Kidney (tissue), 14 donors: Measurements from ENCODE around the gene CLCA2. TPM values are rescaled to one million over a fixed set of nuclear protein-coding genes. Genes with fewer than 3 reads are reported as not detected.

Experiments used
- DNase-seq, 5 donors: peaks; one replicate each; pipeline ENCODE4 v3.0.0-alpha.2; 2013 to 2020
- FAIRE-seq: peaks from 2 replicates; lab custom pipeline; 2012; peaks lifted over from hg19 to GRCh38; lab: Jason Lieb, UNC
- H3K27ac ChIP-seq, 2 donors: one replicate each; pipeline ENCODE4 v1.7.0; 2013; ENCODE audit warnings: low read depth in 2 of 2, low read length in 2 of 2, inconsistent platforms in 1 of 2
- H3K27me3 ChIP-seq: one replicate; pipeline ENCODE4 v1.7.1; 2013; ENCODE audit warnings: low read length, inconsistent platforms; ENCODE audit not compliant: control insufficient read depth, insufficient read depth
- H3K36me3 ChIP-seq, 3 donors: one replicate each; pipeline versions ENCODE4 v1.7.0 to v1.7.1; 2013; ENCODE audit warnings: low read length in 3 of 3, control low read depth in 1 of 3, inconsistent platforms in 1 of 3; ENCODE audit not compliant: insufficient read depth in 3 of 3, control insufficient read depth in 2 of 3
- H3K4me1 ChIP-seq, 3 donors: one replicate each; pipeline versions ENCODE4 v1.7.0 to v1.7.1; 2013; ENCODE audit warnings: low read length in 3 of 3, inconsistent platforms in 1 of 3, low read depth in 1 of 3; ENCODE audit not compliant: control insufficient read depth in 2 of 3, insufficient read depth in 2 of 3
- H3K4me3 ChIP-seq, 3 donors: one replicate each; pipeline versions ENCODE4 v1.7.0 to v1.8.1; 2013; ENCODE audit warnings: low read length in 3 of 3, control low read depth in 1 of 3, inconsistent platforms in 1 of 3
- H3K9ac ChIP-seq, 3 donors: one replicate each; pipeline versions ENCODE4 v1.7.0 to v1.7.1; 2013; ENCODE audit warnings: low read length in 3 of 3, control low read depth in 1 of 3, inconsistent platforms in 1 of 3
- H3K9me3 ChIP-seq, 3 donors: one replicate each; pipeline versions ENCODE4 v1.7.0 to v1.7.1; 2013; ENCODE audit warnings: low read length in 3 of 3, control low read depth in 1 of 3, inconsistent platforms in 1 of 3; ENCODE audit not compliant: control insufficient read depth in 2 of 3, insufficient read depth in 1 of 3
- CTCF ChIP-seq: IDR thresholded peaks from 3 replicates; pipeline ENCODE4 v1.5.1; 2012; ENCODE audit warnings: mild to moderate bottlenecking, moderate library complexity, borderline replicate concordance; ENCODE audit not compliant: insufficient read depth; ENCODE audit errors: extremely low read depth
- intact Hi-C: fragments of 100-400 bp; cut with DNase I; formaldehyde crosslinking; loops from one replicate; pipeline ENCODE4 v1.11.1; 2022
- polyA plus RNA-seq: library from polyadenylated mRNA; stranded (reverse); fragments of 350-450 nt; fragmentation: Illumina TruSeq; extraction: RNeasy Lipid Tissue Mini Kit (QIAGEN cat#74804); gene quantifications from one replicate; pipeline ENCODE4 v1.2.3, GENCODE V29; 2014; ENCODE audit warnings: low read depth, low replicate concordance; ENCODE audit not compliant: insufficient read depth
- total RNA-seq: library from RNA; stranded (reverse); fragmentation: NEBNext Ultra II Directional; extraction: Animal tissue kit (Norgen Biotek cat#: 25700); gene quantifications from one replicate; pipeline ENCODE4 v1.2.1, GENCODE V29; 2021
- donor health status: control.
- donor health status: control.
- donor health status: control.
- donor health status: control.
- donor health status: control.
- donor health status: DM: yes; HTN: yes; CAD: no.
- donor health status: Normal renal cell carcinoma (clear cell type).

The CLCA2 gene
- total and polyA plus RNA-seq, 2 donors from 2014 or later = not detected

- no peak for DNase-seq
- no peak for TF ChIP-seq CTCF
- Histone ChIP-seq H3K9me3 (no peaks in the 10 kb centered on the region), H3K4me1 (no peaks in the 10 kb centered on the region), H3K27me3 (no peaks in the 10 kb centered on the region), H3K4me3 (no peak overlapping the region), H3K27ac (no peak overlapping the region), H3K36me3 (no peaks in the 10 kb centered on the region), H3K9ac (no peak overlapping the region)
- no peak for FAIRE-seq
- intact Hi-C loops = no loop called here
Measured at GRCh38 chr1:86478416-86479156, 54.6 kb downstream of the CLCA2 start.

- Histone ChIP-seq H3K36me3 (no peaks in the 10 kb centered on the region), H3K9ac (no peak overlapping the region), H3K9me3 (no peaks in the 10 kb centered on the region), H3K4me3 (no peak overlapping the region), H3K4me1 (no peaks in the 10 kb centered on the region), H3K27me3 (no peaks in the 10 kb centered on the region), H3K27ac (no peak overlapping the region)
- FAIRE-seq (no peak), DNase-seq (no peak)
- no peak for TF ChIP-seq CTCF
- intact Hi-C loops = no loop called here
Measured at GRCh38 chr1:86481966-86482365, 58.0 kb downstream of the CLCA2 start.

GRCh38 chr1:86487131-86487810 lies 63.3 kb downstream of the CLCA2 start:
- intact Hi-C loops = no loop called here
- no peaks in the 10 kb centered on the region for H3K9me3 ChIP-seq
- no peak for FAIRE-seq
- no peak for DNase-seq
- H3K4me1 ChIP-seq = no peaks in the 10 kb centered on the region
- H3K27ac ChIP-seq = no peak overlapping the region
- H3K4me3 ChIP-seq = no peak overlapping the region
- H3K36me3 ChIP-seq = no peaks in the 10 kb centered on the region
- TF ChIP-seq CTCF = no peak
- no peaks in the 10 kb centered on the region for H3K27me3 ChIP-seq
- no peak overlapping the region for H3K9ac ChIP-seq
